ENCODE results near the gene SLC4A3. TPM values are rescaled to one million over a fixed set of nuclear protein-coding genes. Genes with fewer than 3 reads are reported as not detected.

SLC4A3 gene
- total RNA-seq, 1 donor from 2014 or later = 2.1 TPM

GRCh38 chr2:219609149-219609750, 18.2 kb upstream of the SLC4A3 start:
- no peak for TF ChIP-seq CTCF (IDR thresholded peaks at IDR 0.05; ENCODE audit: unreplicated experiment)
- H3K4me3 Mint-ChIP-seq (ENCODE audit: unreplicated experiment) = peak overlapping the region; percentile 59
- no peak overlapping the region for H3K27ac Mint-ChIP-seq (ENCODE audit: unreplicated experiment)
- no peaks in the 10 kb centered on the region for H3K9me3 Mint-ChIP-seq (ENCODE audit: unreplicated experiment)
- no peaks in the 10 kb centered on the region for H3K4me1 Mint-ChIP-seq (ENCODE audit: unreplicated experiment)
- H3K36me3 Mint-ChIP-seq (ENCODE audit: low read depth, unreplicated experiment) = peaks cover 33% of the 10 kb centered on the region
- DNase-seq (ENCODE audit: low spot score) = no peak
- H3K27me3 Mint-ChIP-seq (ENCODE audit: unreplicated experiment) = peaks cover 19% of the 10 kb centered on the region

- DNase-seq (ENCODE audit: low spot score) = no peak
- H3K27me3 Mint-ChIP-seq (ENCODE audit: unreplicated experiment) = peaks cover 17% of the 10 kb centered on the region
- no peaks in the 10 kb centered on the region for H3K9me3 Mint-ChIP-seq (ENCODE audit: unreplicated experiment)
- H3K27ac Mint-ChIP-seq (ENCODE audit: unreplicated experiment) = no peak overlapping the region
- TF ChIP-seq CTCF (IDR thresholded peaks at IDR 0.05; ENCODE audit: unreplicated experiment) = no peak
- H3K36me3 Mint-ChIP-seq (ENCODE audit: low read depth, unreplicated experiment) = peaks cover 32% of the 10 kb centered on the region
- no peaks in the 10 kb centered on the region for H3K4me1 Mint-ChIP-seq (ENCODE audit: unreplicated experiment)
- H3K4me3 Mint-ChIP-seq (ENCODE audit: unreplicated experiment) = no peak overlapping the region
These were observed 16.1 kb upstream of the SLC4A3 start for GRCh38 chr2:219611306-219611705.

- no peak for DNase-seq (ENCODE audit: low spot score)
- peak overlapping the region; percentile 55 for H3K27ac Mint-ChIP-seq (ENCODE audit: unreplicated experiment)
- H3K4me1 Mint-ChIP-seq (ENCODE audit: unreplicated experiment) = no peaks in the 10 kb centered on the region
- peaks cover 28% of the 10 kb centered on the region for H3K36me3 Mint-ChIP-seq (ENCODE audit: low read depth, unreplicated experiment)
- H3K9me3 Mint-ChIP-seq (ENCODE audit: unreplicated experiment) = no peaks in the 10 kb centered on the region
- peaks cover 19% of the 10 kb centered on the region for H3K27me3 Mint-ChIP-seq (ENCODE audit: unreplicated experiment)
- no peak overlapping the region for H3K4me3 Mint-ChIP-seq (ENCODE audit: unreplicated experiment)
- no peak for TF ChIP-seq CTCF (IDR thresholded peaks at IDR 0.05; ENCODE audit: unreplicated experiment)
These were observed 15.4 kb upstream of the SLC4A3 start for GRCh38 chr2:219611866-219612576.

- H3K9me3 Mint-ChIP-seq (ENCODE audit: unreplicated experiment) = no peaks in the 10 kb centered on the region
- no peak for TF ChIP-seq CTCF (IDR thresholded peaks at IDR 0.05; ENCODE audit: unreplicated experiment)
- peaks cover 14% of the 10 kb centered on the region for H3K27me3 Mint-ChIP-seq (ENCODE audit: unreplicated experiment)
- no peaks in the 10 kb centered on the region for H3K4me1 Mint-ChIP-seq (ENCODE audit: unreplicated experiment)
- H3K4me3 Mint-ChIP-seq (ENCODE audit: unreplicated experiment) = no peak overlapping the region
- H3K27ac Mint-ChIP-seq (ENCODE audit: unreplicated experiment) = peak overlapping the region; percentile 55
- H3K36me3 Mint-ChIP-seq (ENCODE audit: low read depth, unreplicated experiment) = peaks cover 21% of the 10 kb centered on the region
- no peak for DNase-seq (ENCODE audit: low spot score)
These were observed 14.7 kb upstream of the SLC4A3 start for GRCh38 chr2:219612577-219613286.
